Stimulated activated CD4-positive, alpha-beta T cell treated with anti-CD3 and anti-CD28 coated beads, Interleukin-12 subunit alpha, Interleukin-12 subunit beta, amount 100 ng/mL, for 4 hours (primary cell): Measurements from ENCODE around the gene CHTF18.
"Not testable (repeated sequence)": the region's sequence is repeated elsewhere in the genome, so short reads cannot be mapped to it uniquely, and the experiment has no call there.

Experiments used
- DNase-seq: peaks from one replicate; pipeline ENCODE4 v3.0.0-alpha.2; 2020

CHTF18 gene

DNA sequence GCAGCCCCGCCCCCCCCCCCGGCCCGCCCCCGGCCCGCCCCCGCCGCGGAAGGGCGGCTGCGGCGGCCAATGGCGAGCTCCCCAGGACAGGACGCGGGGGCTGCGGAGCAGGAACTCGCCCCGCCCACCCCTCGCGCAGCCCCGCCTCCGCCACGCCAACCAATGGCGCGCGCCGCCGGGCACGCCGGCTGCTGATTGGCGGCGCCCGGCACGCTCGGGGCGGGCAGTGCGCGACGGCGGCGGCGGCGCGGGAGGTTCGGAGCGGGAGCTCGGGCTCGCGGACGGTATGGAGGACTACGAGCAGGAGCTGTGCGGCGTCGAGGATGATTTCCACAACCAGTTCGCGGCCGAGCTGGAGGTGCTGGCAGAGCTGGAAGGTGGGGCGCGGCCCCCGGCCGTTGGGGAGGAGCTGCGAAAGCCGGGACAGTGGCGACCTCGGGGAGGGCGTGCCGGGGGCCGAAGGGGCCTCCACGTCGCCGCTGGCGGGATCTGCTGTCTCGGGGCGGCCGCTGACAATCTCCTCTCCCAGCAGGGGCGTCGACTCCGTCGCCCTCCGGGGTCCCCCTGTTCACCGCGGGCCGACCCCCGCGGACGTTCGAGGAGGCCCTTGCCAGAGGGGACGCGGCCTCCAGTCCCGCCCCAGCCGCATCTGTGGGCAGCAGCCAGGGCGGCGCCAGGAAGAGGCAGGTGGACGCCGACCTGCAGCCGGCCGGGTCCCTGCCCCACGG lies at the start of gene CHTF18:
Gene CHTF18, plus strand, starts transcription at position 222 of the 728 bp plus-strand sequence. Its CDS starts 65 bp downstream, at position 287.
- DNase-seq = peak; percentile 94

DNA sequence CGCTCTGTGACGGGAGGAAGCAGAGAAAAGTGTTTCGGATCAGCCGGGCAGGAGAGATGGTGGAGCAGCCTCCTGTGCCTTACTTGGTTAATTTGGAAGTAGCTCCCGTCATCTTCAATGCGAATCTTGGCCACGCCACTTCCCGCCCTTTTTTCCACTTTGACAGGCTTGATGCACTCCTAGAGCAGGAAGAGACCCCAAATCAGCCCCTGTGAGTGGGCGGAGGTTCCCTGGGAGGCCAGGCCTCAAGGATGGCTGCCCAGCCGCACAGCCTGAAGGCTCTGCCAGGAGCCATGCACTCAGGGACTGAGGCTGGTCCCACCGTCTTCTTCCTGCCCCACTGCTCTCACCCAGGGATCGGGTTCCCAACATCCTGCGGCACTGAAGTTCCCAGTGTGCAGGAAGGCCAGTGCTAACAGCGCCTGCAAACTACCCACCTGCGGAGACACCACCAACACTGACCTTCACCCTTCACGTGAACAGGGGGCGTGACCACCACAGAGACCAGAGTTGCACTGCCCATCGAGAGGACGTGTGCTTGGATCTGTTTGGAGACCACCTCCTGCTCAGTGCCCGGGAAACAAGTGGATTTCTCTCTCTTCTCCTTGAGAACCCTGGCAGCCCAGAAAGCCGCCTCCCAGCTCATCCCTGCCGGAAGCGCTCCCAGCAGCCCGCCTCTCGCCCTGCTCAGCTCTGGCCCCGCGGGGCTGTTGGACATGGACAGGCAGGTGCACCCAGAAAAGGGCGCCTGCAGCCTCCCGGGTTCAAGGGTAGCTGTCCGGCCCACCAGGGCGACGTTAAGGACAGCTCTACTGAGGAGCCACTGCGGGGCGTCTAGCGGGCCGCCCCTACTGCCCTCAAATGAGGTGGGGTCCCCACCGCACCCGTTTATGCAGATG lies 48.6 kb upstream of the CHTF18 start:
- DNase-seq = no peak

DNA sequence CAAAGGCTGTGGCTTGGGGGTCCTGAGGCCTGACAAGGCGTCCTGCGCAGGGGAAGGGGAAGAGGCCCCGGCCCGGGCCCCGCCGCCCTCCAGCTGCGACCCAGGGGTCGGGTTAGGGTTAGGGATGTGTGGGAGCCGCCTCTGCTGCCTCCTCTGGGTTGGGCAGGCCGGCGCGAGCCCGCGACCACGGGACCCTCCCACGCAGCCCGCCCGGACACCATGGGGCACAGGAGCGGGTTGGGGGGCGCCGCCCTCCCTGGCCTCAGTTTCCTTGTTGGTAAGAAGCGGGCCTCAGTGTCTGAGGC lies 48.0 kb upstream of the CHTF18 start:
- no peak for DNase-seq

DNA sequence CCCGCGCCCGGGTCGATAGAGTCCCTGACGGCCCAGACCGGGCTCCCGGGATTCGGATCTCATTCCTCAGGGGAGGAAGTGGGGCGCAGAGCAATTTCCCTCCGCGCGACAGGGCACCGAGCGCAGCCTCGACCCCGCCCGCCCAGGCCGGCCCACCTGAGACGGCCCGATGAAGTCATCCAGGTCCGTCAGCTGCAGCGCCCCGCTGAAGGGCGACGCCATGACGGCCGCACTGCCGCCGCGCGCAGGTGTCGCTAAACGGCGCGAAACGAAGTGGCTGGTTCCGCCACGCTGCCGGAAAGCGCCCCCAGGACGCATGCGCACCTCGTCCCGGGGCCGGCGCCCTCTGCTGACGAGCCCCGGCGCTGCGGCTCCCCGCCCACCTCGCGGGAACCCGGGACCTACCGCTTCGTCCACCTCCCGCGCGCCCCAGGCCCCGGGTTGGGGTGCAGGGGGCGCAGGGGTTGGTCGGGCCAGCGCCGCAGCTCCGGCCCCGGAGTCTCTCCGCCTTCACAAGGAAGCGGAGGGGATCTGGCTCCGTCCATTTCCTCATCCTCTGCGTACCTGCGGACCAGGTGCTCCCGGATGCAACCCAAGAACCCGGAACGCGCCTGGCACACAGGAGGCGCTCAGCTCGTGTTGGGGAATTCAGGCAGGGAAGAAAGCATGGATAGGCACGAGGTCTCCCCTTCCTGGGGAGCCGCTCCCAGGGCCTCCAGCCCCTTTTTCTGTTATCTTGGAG lies 47.5 kb upstream of the CHTF18 start, which contains the start of gene CIAO3:
Gene CIAO3, minus strand, starts transcription at position 234 of the 742 bp plus-strand sequence. Its CDS starts 12 bp downstream, at position 222.
- DNase-seq = peak; percentile 92

DNA sequence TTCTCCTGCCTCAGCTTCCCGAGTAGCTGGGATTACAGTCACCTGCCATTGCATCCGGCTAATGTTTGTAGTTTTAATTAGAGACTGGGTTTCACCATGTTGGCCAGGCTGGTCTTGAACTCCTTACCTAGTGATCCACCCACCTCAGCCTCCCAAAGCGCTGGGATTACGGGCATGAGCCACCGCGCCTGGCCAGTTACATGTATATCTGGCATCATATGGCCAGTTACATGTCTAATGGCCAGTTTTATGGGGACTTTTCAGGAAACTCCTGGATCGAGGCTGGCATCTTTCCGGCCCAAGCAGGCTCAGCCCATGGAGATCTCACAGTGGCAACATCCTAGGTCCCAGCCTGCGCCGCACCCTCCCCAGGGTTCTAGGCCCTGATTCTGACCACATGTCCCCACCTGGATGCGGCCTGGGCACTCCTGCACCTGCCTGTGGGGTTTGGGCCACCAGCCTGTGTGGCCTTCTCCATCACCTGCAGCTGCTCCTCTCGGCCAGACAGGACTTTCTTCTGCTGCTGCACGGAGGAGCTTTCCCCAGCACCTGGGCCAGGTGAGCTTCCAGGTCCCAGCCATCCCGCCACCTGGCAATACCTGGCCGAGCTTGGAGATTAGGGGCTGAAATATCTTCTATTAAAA lies 46.3 kb upstream of the CHTF18 start:
- no peak for DNase-seq

DNA sequence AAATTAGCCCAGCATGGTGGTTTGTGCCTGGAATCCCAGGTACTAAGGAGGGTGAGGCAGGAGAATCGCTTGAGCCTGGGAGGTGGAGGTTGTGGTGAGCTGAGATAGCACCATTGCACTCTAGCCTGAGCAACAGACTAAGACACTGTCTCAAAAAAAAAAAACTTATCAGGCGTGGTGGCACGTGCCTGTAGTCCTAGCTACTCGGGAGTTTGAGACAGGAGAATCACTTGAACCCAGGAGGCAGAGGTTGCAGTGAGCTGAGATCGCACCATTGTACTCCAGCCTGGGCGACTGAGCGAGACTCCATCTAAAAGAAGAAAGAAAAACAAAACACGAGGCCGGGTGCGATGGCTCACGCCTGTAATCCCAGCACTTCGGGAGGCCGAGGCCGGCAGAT lies 45.5 kb upstream of the CHTF18 start:
- not testable (repeated sequence) for DNase-seq

DNA sequence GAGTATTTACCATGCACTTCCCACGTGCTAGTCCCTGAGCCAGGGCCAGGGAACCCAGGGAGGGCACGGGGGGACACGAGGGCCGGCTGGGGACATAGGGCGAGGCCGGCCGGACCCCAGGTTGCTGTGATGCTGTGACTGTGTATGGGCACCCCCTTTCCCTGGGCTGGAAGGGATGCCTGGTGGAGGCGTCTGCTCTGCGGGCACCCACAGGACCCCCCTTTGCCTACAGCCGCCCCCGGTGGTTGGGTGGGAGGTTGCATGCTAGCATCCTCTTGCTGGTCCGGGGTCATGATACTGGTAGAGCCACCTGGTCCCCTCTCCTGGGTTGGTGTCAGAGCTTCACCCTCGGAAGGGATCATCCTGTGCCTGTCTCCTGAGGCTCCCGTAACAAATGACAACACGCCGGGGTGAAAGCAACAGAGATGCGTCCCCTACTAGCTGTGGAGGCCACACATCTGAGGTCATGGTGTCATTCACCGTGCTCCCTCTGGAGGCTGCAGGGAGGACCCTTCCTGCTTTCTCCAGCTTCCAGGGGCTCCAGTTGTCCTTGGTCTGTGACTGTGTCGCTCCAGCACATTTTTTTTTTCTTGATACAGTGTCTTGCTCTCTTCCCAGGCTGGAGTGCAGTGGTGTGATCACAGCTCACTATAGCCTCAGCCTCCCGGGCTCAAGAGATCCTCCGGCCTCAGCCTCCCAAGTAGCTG lies 44.5 kb upstream of the CHTF18 start:
- no peak for DNase-seq

DNA sequence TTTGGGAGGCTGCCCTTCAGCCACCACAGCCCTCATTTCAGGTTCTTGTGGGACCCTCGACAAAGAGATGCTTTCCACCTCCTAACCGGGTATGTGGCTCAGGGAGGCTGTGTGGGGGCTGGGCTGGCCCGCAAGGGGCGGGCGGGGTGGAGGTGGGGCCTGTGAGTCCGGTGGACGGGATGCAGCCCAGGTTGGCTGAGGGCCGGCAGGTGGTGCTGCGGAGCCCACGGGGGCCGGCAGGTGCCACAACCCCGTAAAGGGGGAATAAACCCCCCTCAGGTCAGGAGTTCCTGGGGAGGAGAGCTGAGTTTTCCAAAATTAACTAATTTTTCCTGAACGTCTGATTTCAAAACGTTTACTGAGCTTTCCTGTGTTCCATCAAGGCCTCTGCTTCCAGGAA lies 42.7 kb upstream of the CHTF18 start:
- DNase-seq = no peak

DNA sequence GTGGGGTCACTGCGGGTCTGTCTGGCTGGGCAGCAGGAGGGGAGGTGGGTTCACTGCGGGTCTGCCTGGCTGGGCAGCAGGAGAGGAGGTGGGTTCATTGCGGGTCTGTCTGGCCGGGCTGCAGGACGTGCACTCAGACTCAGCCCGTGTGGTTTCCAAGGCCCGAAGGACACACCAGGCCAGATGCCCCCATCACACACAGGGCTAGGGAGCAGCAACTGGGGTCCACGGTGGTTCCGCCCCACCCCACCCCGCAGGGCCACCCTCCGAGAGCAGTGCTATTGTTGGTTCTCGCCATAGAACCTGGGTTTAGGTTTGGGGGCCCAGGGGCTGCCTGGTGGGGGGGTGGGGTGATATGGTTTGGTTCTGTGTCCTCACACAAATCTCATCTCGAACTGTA lies 41.8 kb upstream of the CHTF18 start:
- DNase-seq = no peak

DNA sequence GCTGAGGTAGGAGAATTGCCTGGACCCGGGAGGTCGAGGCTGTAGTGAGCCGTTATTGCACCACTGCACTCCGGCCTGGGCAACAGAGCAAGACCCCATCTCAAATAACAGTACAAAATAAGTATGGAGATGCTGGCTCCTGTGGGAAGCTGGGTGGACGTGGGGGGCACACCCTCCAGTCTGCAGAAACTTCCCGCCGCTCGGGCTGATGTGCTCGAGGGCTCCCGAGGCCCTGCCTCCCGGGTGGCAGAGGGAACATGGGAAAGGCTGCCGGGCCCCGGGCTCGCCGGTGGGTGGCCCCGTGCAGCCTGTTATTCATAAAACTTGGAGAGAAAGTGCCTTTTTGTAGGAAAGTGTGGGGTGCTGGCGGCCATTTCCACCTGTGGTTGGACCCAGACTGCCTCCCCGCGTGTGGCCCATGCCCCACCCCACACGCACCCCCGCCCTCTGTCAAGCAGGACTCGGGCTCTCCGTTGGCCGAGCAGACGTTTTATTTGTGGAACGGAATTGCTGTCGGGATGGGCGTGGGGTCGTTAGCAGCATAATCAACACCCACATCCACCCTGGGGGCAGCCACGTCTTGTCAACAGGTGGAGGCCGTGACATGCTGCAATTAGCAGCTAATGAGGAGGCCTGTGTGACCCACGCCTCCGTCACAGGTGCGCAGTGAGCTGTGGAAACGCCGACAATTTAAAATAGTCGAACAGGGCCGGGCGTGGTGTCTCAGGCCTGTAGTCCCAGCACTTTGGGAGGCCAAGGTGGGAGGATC lies 40.3 kb upstream of the CHTF18 start:
- no peak for DNase-seq

DNA sequence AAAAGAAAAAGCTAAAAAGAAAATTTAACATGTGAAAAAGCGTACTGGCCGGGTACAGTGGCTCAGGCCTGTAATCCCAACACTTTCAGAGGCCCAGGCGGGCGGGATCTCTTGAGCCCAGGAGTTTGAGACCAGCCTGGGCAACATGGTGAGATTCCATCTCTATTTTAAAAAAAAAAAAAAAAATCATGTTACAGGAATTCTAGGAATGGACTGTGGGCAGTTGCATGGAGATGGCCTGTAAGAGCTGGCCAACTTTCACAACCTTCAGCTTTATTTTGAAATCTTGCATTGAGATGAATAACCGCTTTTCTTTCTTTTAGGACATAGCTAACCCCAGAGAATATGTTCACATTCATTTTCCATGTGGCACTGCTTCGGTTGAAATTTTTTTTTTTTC lies 39.4 kb upstream of the CHTF18 start:
- no peak for DNase-seq

DNA sequence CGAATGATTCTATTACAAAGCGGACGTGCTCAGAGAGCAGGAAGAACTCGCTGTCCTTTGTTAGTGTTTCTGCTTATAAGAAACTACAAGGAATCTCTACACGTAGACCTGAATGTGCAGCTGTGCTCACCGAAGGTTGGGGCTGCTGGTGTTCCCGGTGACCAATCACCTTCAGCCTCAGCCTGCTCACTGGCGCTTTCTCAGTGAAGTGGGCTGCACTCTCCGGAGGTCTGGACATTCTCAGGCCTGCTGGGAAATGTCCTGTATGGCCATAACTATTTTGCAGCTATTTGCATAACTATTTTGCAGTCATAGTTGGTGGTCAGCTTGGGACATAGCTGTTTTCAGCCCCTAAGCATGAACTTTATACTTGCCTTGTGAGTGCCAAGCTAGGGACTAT lies 37.9 kb upstream of the CHTF18 start:
- DNase-seq = no peak

DNA sequence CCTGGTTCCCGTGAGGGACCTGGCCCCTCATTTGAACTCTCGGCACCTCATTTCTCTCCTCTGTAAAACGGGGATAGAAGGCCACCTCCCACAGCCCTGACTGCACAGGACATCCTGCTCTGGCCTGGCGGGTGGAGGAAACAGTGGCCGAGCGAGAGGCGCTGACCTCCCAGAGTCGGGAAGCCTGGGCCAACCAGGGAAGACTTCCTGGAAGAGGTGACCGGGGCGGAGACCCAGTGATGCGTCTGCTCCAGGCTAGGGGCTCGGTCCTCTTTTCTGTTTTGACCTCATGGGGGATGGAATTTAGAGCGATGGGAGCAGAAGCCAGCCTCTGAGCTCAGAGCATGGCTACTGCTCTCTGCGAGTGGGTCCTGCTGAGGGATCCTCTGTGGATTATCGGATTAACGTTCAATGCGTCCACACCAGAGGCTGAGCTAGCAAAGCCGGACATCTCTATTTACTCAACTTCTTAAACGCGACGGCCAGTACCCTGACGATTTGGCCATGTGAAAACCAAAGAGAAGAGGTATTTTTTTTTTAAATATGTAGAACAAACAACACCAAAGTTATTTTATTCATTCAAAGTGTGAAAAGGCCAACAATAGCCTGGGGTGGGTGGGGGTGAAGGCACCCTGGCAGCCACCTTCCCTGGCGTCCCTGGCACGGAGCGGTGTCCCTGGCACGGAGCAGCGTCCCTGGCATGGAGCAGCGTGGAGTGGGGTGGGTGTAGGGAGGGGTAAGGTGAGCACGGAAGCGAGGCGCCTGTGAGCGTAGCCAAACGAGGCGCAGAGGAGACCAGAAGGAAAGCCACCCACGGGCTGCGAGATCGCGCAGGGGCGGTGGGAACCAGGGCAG lies 37.0 kb upstream of the CHTF18 start:
- no peak for DNase-seq

DNA sequence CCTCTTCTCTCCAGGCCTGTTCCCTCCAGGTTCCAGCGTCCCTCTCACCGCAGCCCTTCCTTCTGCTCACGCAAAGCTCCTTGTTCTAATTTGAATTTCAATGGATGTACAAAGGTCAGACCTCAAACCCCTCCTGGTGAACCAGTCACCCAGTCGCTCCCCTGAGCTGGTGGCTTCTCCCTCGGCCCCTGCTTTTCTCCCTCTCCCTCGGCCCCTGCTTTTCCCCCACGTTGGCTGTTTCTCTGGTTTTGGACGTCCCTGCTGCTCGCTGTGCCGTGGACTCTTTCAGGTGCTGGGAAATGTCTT lies 36.5 kb upstream of the CHTF18 start:
- DNase-seq = no peak

DNA sequence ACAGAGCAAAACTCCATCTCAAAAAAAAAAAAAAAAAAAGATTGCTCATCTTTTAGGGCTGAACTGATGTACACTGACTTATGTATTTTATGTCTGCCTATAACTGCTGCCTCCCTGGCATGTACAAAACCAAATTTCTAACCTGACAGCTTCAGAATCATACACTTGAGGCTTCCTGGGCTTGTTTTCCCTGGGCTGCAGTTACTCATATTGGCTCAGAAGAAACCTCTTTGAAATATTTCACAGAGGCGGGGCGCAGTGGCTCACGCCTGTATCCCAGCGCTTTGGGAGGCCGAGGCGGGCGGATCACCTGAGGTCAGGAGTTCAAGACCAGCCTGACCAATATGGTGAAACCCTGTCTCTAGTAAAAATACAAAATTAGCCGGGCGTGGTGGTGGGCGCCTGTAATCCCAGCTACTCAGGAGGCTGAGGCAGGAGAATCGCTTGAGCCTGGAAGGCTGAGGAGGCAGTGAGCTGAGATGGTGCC lies 34.3 kb upstream of the CHTF18 start:
- not testable (repeated sequence) for DNase-seq

DNA sequence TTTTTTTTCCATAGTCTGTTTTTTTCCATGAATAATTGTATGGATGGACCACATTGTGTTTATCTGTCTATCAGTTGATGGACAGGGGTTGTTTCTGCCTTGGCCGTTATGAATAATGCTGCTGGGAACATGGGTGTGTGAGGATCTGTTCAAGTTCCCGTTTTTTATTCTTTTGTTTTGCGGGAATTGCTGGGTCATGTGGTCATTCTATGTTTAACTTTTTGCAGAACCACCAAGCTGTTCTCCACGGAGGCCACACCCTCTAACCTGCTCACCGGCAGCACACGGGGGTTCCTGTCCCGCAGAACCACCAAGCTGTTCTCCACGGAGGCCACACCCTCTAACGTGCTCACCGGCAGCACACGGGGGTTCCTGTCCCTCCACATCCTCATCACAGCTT lies 33.8 kb upstream of the CHTF18 start:
- DNase-seq = no peak

DNA sequence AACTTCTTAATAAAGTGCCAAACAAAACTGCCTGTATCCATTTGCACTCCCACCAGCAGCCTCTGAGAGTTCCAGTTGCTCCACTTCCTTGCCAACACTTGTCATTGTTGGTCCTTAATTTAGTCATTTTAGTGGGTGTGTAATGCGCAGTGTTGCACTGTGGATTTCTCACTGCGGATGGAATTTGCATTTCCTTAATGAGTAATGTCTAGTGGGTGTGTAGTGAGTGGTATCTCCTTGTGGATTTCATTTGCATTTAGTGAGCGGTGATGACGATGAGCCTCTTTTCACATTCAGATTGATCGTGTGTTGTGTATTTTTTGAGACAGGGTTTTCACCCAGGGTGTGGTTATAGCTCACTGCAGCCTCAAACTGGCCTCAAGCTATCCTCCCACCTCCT lies 32.0 kb upstream of the CHTF18 start:
- DNase-seq = no peak

DNA sequence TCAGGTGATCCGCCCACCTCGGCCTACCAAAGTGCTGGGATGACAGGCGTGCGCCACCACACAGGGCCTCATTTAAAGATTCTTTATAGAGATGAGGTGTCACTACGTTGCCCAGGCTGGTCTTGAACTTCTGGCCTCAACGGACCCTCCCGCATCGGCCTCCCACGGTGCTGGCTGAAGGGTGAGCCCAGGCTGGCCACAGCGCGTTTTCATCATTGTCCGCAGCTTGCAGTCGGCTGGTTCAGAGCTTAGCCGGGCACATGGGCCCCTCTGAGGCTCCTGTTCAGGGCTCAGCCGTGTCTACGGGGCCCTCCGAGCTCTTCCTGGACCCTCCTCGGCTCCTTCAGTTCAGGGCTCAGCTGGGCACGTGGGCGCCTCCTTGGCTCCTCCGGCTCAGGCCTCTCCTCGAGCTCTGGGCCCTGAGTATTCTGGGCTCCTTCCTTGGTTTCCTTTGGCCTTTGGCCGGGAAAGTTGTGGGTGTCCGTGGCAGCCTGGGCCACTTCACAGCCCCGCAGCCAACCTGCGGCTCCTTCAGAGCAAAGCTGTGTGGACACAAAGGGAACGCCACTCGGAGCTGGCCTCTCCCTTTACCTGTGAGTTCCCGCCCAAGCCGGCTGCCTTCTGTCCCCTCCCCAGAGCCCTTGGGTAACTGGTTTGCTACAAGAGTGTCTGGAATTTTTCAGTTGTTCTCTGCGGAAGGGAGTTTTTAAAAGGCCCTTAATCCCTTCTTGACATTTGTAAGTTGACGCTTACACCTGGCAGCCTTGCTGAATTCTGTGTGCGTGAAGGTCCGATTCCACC lies 29.1 kb upstream of the CHTF18 start:
- DNase-seq = no peak

DNA sequence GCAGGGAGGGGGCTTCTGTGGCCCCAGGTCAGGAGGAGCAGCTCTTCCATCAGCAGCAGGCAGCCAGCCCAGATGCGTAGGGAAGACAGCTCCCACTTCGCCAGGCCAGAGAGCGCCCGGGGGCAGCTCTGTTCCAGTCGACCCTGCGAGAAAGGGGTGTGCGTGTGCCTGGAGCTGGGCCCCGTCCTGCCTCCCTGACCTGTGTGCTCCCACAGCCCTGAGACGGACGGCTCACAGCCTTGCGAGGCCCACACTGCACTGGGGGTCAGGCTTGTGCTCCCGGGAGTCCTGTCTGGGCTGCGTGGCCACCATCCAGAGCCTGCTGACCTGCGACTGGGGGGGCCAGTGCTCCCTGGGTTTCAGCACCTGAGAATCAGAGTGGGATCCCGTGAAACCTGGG lies 28.4 kb upstream of the CHTF18 start:
- DNase-seq = no peak
